Choroid plexus epithelial cell (primary cell): ENCODE results near the gene FRMD4B.
A peak's percentile ranks its signal among the peaks of the same experiment; 100 is the strongest.

ENCODE experiments used
- DNase-seq: peaks from one replicate; pipeline ENCODE4 v3.0.0-alpha.2; 2010; ENCODE audit warnings: low read depth
- H3K4me3 ChIP-seq: 2 replicates; pipeline ENCODE4 v1.5.1; 2011; ENCODE audit warnings: low read depth, mild to moderate bottlenecking, control low read depth, low read length, moderate library complexity
- TF ChIP-seq, protein P1 (sequence below): conservative IDR thresholded peaks from 2 replicates; pipeline ENCODE4 v1.5.1; 2011; ENCODE audit warnings: low read depth, mild to moderate bottlenecking, control low read depth, inconsistent platforms, low read length, moderate library complexity

FRMD4B gene

DNA sequence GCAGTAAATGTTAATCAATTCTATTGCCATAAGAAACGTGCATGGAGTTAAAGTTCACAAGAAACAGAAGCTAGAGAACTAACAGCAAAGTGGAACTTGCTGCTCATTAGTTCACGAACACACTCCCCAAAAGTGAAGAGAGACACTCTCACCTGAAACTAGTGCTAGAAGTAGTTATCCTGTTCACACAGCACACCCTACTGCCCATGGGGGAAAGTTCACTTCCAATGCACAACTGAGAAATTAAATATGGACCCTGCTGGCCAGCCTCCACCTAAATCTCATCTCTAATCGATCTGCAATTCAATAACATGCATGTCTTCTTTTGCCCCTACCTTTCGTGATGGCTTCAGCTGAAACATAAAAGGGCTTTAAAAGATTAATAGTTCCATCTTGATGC lies 39.4 kb upstream of the FRMD4B start:
- H3K4me3 ChIP-seq, result no peak overlapping the region
- peak; percentile 67 for DNase-seq
- TF ChIP-seq, protein P1, sequence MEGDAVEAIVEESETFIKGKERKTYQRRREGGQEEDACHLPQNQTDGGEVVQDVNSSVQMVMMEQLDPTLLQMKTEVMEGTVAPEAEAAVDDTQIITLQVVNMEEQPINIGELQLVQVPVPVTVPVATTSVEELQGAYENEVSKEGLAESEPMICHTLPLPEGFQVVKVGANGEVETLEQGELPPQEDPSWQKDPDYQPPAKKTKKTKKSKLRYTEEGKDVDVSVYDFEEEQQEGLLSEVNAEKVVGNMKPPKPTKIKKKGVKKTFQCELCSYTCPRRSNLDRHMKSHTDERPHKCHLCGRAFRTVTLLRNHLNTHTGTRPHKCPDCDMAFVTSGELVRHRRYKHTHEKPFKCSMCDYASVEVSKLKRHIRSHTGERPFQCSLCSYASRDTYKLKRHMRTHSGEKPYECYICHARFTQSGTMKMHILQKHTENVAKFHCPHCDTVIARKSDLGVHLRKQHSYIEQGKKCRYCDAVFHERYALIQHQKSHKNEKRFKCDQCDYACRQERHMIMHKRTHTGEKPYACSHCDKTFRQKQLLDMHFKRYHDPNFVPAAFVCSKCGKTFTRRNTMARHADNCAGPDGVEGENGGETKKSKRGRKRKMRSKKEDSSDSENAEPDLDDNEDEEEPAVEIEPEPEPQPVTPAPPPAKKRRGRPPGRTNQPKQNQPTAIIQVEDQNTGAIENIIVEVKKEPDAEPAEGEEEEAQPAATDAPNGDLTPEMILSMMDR, result peak; percentile 83

GRCh38 chr3:69423463-69424155 lies 37.7 kb upstream of the FRMD4B start:
- TF ChIP-seq, protein P1, result no peak
- no peak for DNase-seq
- H3K4me3 ChIP-seq, result no peak overlapping the region

GRCh38 chr3:69422751-69423150 lies 36.9 kb upstream of the FRMD4B start:
- TF ChIP-seq, protein P1, result no peak
- H3K4me3 ChIP-seq, result no peak overlapping the region
- peak; percentile 24 for DNase-seq

- no peak overlapping the region for H3K4me3 ChIP-seq
- no peak for DNase-seq
- TF ChIP-seq, protein P1, result no peak
These were observed 35.1 kb upstream of the FRMD4B start for GRCh38 chr3:69420781-69421520.

- TF ChIP-seq, protein P1, result no peak
- no peak overlapping the region for H3K4me3 ChIP-seq
- DNase-seq, result no peak
These were observed 33.4 kb upstream of the FRMD4B start for GRCh38 chr3:69419276-69419675.

- no peak for DNase-seq
- TF ChIP-seq, protein P1, result no peak
- no peak overlapping the region for H3K4me3 ChIP-seq
These were observed 31.7 kb upstream of the FRMD4B start for GRCh38 chr3:69417541-69418078.
